ENCODE data around the gene NFATC2IP. TPM values are rescaled to one million over a fixed set of nuclear protein-coding genes. Genes with fewer than 3 reads are reported as not detected.
"Not testable (repeated sequence)": the region's sequence is repeated elsewhere in the genome, so short reads cannot be mapped to it uniquely, and the experiment has no call there.

The NFATC2IP gene
- polyA plus RNA-seq, 1 donor from 2014 or later: 39.1 TPM

- H4K20me1 ChIP-seq (ENCODE audit: insufficient read depth): no peaks in the 10 kb centered on the region
- H3K4me3 ChIP-seq (ENCODE audit: low read length): peak overlapping the region; percentile 80
- H3K36me3 ChIP-seq (ENCODE audit: insufficient read depth, low read length): no peaks in the 10 kb centered on the region
- H3K9me2 ChIP-seq (ENCODE audit: insufficient read depth, low read length): no peaks in the 10 kb centered on the region
- peak overlapping the region; percentile 68 for H3K4me2 ChIP-seq (ENCODE audit: low read length)
- no peak overlapping the region for H3K27ac ChIP-seq (ENCODE audit: low read length)
- no peak for TF ChIP-seq EP300 (conservative IDR thresholded peaks at IDR 0.05; ENCODE audit: poor library complexity, severe bottlenecking)
- TF ChIP-seq CTCF (IDR thresholded peaks at IDR 0.05; ENCODE audit: poor library complexity, severe bottlenecking): no peak
- no peak for TF ChIP-seq MXI1 (conservative IDR thresholded peaks at IDR 0.05; ENCODE audit: poor library complexity, severe bottlenecking)
- TF ChIP-seq RAD21 (conservative IDR thresholded peaks at IDR 0.05): no peak
- TF ChIP-seq POLR2AphosphoS5 (IDR thresholded peaks at IDR 0.05): no peak
- TF ChIP-seq SMC3 (conservative IDR thresholded peaks at IDR 0.05; ENCODE audit: poor library complexity): no peak
- TF ChIP-seq REST (IDR thresholded peaks at IDR 0.05; ENCODE audit: borderline replicate concordance): no peak
- no peak for TF ChIP-seq EZH2 (IDR thresholded peaks at IDR 0.05; ENCODE audit: borderline replicate concordance, insufficient read depth, low read length, poor library complexity, severe bottlenecking)
- TF ChIP-seq TAF1 (IDR thresholded peaks at IDR 0.05; ENCODE audit: low read depth): no peak
- peak overlapping the region; percentile 79 for H3K9ac ChIP-seq (ENCODE audit: low read length)
- peaks cover 10% of the 10 kb centered on the region for H3K79me2 ChIP-seq (replicated peaks; ENCODE audit: insufficient read depth, low read length)
- no peaks in the 10 kb centered on the region for H3F3A ChIP-seq (ENCODE audit: insufficient read depth, low read length, poor library complexity, severe bottlenecking)
- no peaks in the 10 kb centered on the region for H3K27me3 ChIP-seq (ENCODE audit: insufficient read depth, low read depth, low read length)
- no peaks in the 10 kb centered on the region for H3K9me3 ChIP-seq (ENCODE audit: low read length)
- peak overlapping the region; percentile 59 for H2AFZ ChIP-seq (ENCODE audit: low read depth, low read length)
These were observed 24.4 kb downstream of the NFATC2IP start for GRCh38 chr16:28975158-28975599.

GRCh38 chr16:28977703-28978662, 27.2 kb downstream of the NFATC2IP start:
- Histone ChIP-seq H3K36me3 (ENCODE audit: insufficient read depth, low read length) (no peaks in the 10 kb centered on the region), H3K4me3 (ENCODE audit: low read length) (no peak overlapping the region)
- TF ChIP-seq MXI1 (conservative IDR thresholded peaks at IDR 0.05; ENCODE audit: poor library complexity, severe bottlenecking) (no peak), EP300 (conservative IDR thresholded peaks at IDR 0.05; ENCODE audit: poor library complexity, severe bottlenecking) (no peak), TAF1 (IDR thresholded peaks at IDR 0.05; ENCODE audit: low read depth) (no peak), CTCF (IDR thresholded peaks at IDR 0.05; ENCODE audit: poor library complexity, severe bottlenecking) (peak; percentile 55), SMC3 (conservative IDR thresholded peaks at IDR 0.05; ENCODE audit: poor library complexity) (no peak)

GRCh38 chr16:28980330-28980729, 29.6 kb downstream of the NFATC2IP start:
- not testable (repeated sequence) for H3F3A ChIP-seq (ENCODE audit: insufficient read depth, low read length, poor library complexity, severe bottlenecking); H3K36me3 ChIP-seq (ENCODE audit: insufficient read depth, low read length); H3K9ac ChIP-seq (ENCODE audit: low read length); H2AFZ ChIP-seq (ENCODE audit: low read depth, low read length); H3K4me2 ChIP-seq (ENCODE audit: low read length); H3K27ac ChIP-seq (ENCODE audit: low read length); H3K9me2 ChIP-seq (ENCODE audit: insufficient read depth, low read length); H4K20me1 ChIP-seq (ENCODE audit: insufficient read depth); H3K9me3 ChIP-seq (ENCODE audit: low read length); H3K79me2 ChIP-seq (replicated peaks; ENCODE audit: insufficient read depth, low read length); H3K4me3 ChIP-seq (ENCODE audit: low read length); H3K27me3 ChIP-seq (ENCODE audit: insufficient read depth, low read depth, low read length)

More at GRCh38 chr16:28977703-28978662, 27.2 kb downstream of the NFATC2IP start:
- Histone ChIP-seq H2AFZ (ENCODE audit: low read depth, low read length) (no peak overlapping the region), H3K9me2 (ENCODE audit: insufficient read depth, low read length) (no peaks in the 10 kb centered on the region), H3K9ac (ENCODE audit: low read length) (no peak overlapping the region), H3K79me2 (replicated peaks; ENCODE audit: insufficient read depth, low read length) (peaks cover 10% of the 10 kb centered on the region), H3K4me2 (ENCODE audit: low read length) (no peak overlapping the region), H3K9me3 (ENCODE audit: low read length) (no peaks in the 10 kb centered on the region), H4K20me1 (ENCODE audit: insufficient read depth) (no peaks in the 10 kb centered on the region), H3K27me3 (ENCODE audit: insufficient read depth, low read depth, low read length) (no peaks in the 10 kb centered on the region), H3F3A (ENCODE audit: insufficient read depth, low read length, poor library complexity, severe bottlenecking) (no peaks in the 10 kb centered on the region), H3K27ac (ENCODE audit: low read length) (no peak overlapping the region)

All from neural cell (in vitro differentiated cells).